Esophagus squamous epithelium (tissue), 4 donors: Measurements from ENCODE around the gene QPCTL.

Experiments
- POLR2A ChIP-seq, 4 donors: fragments of 450-650 bp; IDR thresholded peaks; one replicate each; pipeline ENCODE4 v1.6.1; 2017; ENCODE audit warnings: antibody characterized with exemption in 4 of 4, mild to moderate bottlenecking in 4 of 4, moderate library complexity in 3 of 4
- TF ChIP-seq, protein P1 (sequence below), 6 experiments: fragments of 450-650 bp in 4 of 6; fragments of 200-600 bp in 2 of 6; sonication (generic) in 2 of 6; IDR thresholded peaks; one replicate each; pipeline ENCODE4 v1.5.1; 2016 to 2019; ENCODE audit warnings: antibody characterized with exemption in 6 of 6, mild to moderate bottlenecking in 4 of 6, moderate library complexity in 4 of 6

DNA sequence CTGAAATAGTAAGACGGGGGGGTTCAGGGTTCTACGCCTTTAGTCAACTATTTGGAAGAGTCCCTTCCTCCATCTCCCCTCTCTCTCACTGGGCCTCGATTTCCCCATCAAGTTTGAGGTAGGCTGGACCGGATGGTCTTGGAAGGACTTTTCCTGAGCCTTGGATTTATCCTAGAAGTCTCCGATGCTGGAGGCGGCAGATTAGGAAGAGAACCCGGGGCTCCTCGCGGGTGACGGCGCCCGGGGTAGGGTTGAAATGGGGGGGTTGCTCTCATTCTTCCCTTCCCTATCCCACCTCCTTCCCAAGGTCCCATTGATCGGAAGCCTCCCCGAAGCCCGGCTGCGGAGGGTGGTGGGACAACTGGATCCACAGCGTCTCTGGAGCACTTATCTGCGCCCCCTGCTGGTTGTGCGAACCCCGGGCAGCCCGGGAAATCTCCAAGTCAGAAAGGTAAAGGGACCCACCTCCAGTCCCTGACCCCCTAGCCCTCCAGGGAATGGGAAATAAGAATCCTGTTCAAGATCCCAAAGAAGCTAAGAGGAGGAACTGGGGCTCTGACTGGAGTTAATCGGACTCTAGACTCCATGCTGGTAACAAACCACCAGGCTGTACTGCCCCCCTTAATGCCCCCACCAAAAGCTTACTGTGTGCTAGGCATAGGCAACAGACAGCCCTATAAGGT, 781 bp downstream of the QPCTL start:
- TF ChIP-seq, protein P1, sequence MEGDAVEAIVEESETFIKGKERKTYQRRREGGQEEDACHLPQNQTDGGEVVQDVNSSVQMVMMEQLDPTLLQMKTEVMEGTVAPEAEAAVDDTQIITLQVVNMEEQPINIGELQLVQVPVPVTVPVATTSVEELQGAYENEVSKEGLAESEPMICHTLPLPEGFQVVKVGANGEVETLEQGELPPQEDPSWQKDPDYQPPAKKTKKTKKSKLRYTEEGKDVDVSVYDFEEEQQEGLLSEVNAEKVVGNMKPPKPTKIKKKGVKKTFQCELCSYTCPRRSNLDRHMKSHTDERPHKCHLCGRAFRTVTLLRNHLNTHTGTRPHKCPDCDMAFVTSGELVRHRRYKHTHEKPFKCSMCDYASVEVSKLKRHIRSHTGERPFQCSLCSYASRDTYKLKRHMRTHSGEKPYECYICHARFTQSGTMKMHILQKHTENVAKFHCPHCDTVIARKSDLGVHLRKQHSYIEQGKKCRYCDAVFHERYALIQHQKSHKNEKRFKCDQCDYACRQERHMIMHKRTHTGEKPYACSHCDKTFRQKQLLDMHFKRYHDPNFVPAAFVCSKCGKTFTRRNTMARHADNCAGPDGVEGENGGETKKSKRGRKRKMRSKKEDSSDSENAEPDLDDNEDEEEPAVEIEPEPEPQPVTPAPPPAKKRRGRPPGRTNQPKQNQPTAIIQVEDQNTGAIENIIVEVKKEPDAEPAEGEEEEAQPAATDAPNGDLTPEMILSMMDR (IDR thresholded peaks at IDR 0.05): peak; percentile 86 to 93 (median 88)
- TF ChIP-seq POLR2A (IDR thresholded peaks at IDR 0.05): no peak
